H9 (cell line): ENCODE data around the gene FHIT. TPM values are rescaled to one million over a fixed set of nuclear protein-coding genes. Genes with fewer than 3 reads are reported as not detected.

ENCODE experiments used
- DNase-seq: peaks from one replicate; pipeline ENCODE4 v3.0.0-alpha.2; 2017
- H2AFZ ChIP-seq: one replicate; pipeline ENCODE4 v1.6.1; 2013; ENCODE audit warnings: mild to moderate bottlenecking, low read length, control low read depth, moderate library complexity
- H2AK5ac ChIP-seq: 2 replicates; pipeline ENCODE4 v1.6.1; 2013; ENCODE audit warnings: low read length, control low read depth, mixed read lengths; ENCODE audit not compliant: insufficient read length
- H2BK120ac ChIP-seq: one replicate; pipeline ENCODE4 v1.6.1; 2013; ENCODE audit warnings: low read depth, mild to moderate bottlenecking, low read length, control low read depth, inconsistent platforms; ENCODE audit not compliant: poor library complexity, severe bottlenecking
- H2BK12ac ChIP-seq: 2 replicates; pipeline ENCODE4 v1.6.1; 2013; ENCODE audit warnings: low read length, control low read depth, mixed read lengths, low read depth; ENCODE audit not compliant: insufficient read length
- H2BK15ac ChIP-seq: 2 replicates; pipeline ENCODE4 v1.6.1; 2013; ENCODE audit warnings: low read depth, low read length, control low read depth
- H2BK20ac ChIP-seq: one replicate; pipeline ENCODE4 v1.6.1; 2013; ENCODE audit warnings: low read depth, mild to moderate bottlenecking, low read length, control low read depth, inconsistent platforms; ENCODE audit not compliant: poor library complexity, severe bottlenecking
- H2BK5ac ChIP-seq: 2 replicates; pipeline ENCODE4 v1.6.1; 2013; ENCODE audit warnings: low read length, control low read depth, mixed read lengths; ENCODE audit not compliant: insufficient read length
- H3K14ac ChIP-seq: 2 replicates; pipeline ENCODE4 v1.6.1; 2013; ENCODE audit warnings: low read length, control low read depth; ENCODE audit not compliant: insufficient read depth
- H3K18ac ChIP-seq: 2 replicates; pipeline ENCODE4 v1.6.1; 2013; ENCODE audit warnings: low read depth, mild to moderate bottlenecking, mixed read lengths, low read length, control low read depth; ENCODE audit not compliant: insufficient read length
- H3K23ac ChIP-seq: 2 replicates; pipeline ENCODE4 v1.6.1; 2013; ENCODE audit warnings: low read length, control low read depth, mixed read lengths, low read depth; ENCODE audit not compliant: insufficient read length
- H3K23me2 ChIP-seq: 2 replicates; pipeline ENCODE4 v1.6.1; 2013; ENCODE audit warnings: low read depth, mild to moderate bottlenecking, mixed read lengths, low read length, control low read depth; ENCODE audit not compliant: insufficient read length, poor library complexity, severe bottlenecking
- H3K27ac ChIP-seq: 2 replicates; pipeline ENCODE4 v1.5.1; 2013; ENCODE audit warnings: low read length, control low read depth, mixed read lengths, low read depth; ENCODE audit not compliant: insufficient read length
- H3K27me3 ChIP-seq: 2 replicates; pipeline ENCODE4 v1.6.1; 2013; ENCODE audit warnings: low read length, control low read depth, inconsistent platforms; ENCODE audit not compliant: insufficient read depth
- H3K4ac ChIP-seq: 2 replicates; pipeline ENCODE4 v1.6.1; 2013; ENCODE audit warnings: low read depth, mild to moderate bottlenecking, control low read depth, inconsistent platforms, low read length, moderate library complexity
- H3K4me1 ChIP-seq: 2 replicates; pipeline ENCODE4 v1.6.1; 2013; ENCODE audit warnings: low read length, control low read depth, inconsistent platforms; ENCODE audit not compliant: insufficient read depth
- H3K4me2 ChIP-seq: 2 replicates; pipeline ENCODE4 v1.6.1; 2013; ENCODE audit warnings: low read length, control low read depth, mixed read lengths; ENCODE audit not compliant: insufficient read length, insufficient read depth
- H3K56ac ChIP-seq: 2 replicates; pipeline ENCODE4 v1.6.1; 2013; ENCODE audit warnings: low read depth, mild to moderate bottlenecking, mixed read lengths, low read length, control low read depth; ENCODE audit not compliant: insufficient read length
- H3K79me1 ChIP-seq: 2 replicates; pipeline ENCODE4 v1.6.1; 2013; ENCODE audit warnings: low read depth, mild to moderate bottlenecking, moderate library complexity, low read length, control low read depth, inconsistent platforms; ENCODE audit not compliant: insufficient read depth, poor library complexity, severe bottlenecking
- H3K79me2 ChIP-seq: 2 replicates; pipeline ENCODE4 v1.6.1; 2013; ENCODE audit warnings: low read length, control low read depth, inconsistent platforms; ENCODE audit not compliant: insufficient read depth
- H3K9ac ChIP-seq: 2 replicates; pipeline ENCODE4 v1.6.1; 2013; ENCODE audit warnings: low read length, control low read depth, mixed read lengths; ENCODE audit not compliant: insufficient read length; ENCODE audit errors: extremely low read depth
- H3K9me3 ChIP-seq: one replicate; pipeline ENCODE4 v1.6.1; 2013; ENCODE audit warnings: low read depth, low read length, inconsistent platforms; ENCODE audit not compliant: control insufficient read depth
- H3T11ph ChIP-seq: one replicate; pipeline ENCODE4 v1.6.1; 2013; ENCODE audit warnings: mild to moderate bottlenecking, low read length, control low read depth, inconsistent platforms
- H4K20me1 ChIP-seq: one replicate; pipeline ENCODE4 v1.6.1; 2013; ENCODE audit not compliant: control insufficient read depth, insufficient read length, insufficient read depth
- H4K5ac ChIP-seq: 2 replicates; pipeline ENCODE4 v1.6.1; 2013; ENCODE audit warnings: low read depth, mild to moderate bottlenecking, mixed read lengths, low read length, control low read depth; ENCODE audit not compliant: insufficient read length
- H4K8ac ChIP-seq: replicated peaks from 2 replicates; pipeline ENCODE4 v1.6.1; 2013; ENCODE audit warnings: low read length, control low read depth, mixed read lengths, low read depth; ENCODE audit not compliant: insufficient read length
- H4K91ac ChIP-seq: 2 replicates; pipeline ENCODE4 v1.6.1; 2013; ENCODE audit warnings: low read depth, mild to moderate bottlenecking, moderate library complexity, mixed read lengths, low read length, control low read depth; ENCODE audit not compliant: insufficient read length
- H3K27ac Mint-ChIP-seq, 3 experiments: 2 replicates in 2 of 3; 3 replicates in 1 of 3; pipeline ENCODE4 v1.8.0; 2020 to 2021; ENCODE audit warnings: mixed read lengths in 3 of 3, mild to moderate bottlenecking in 1 of 3, moderate library complexity in 1 of 3
- H3K27me3 Mint-ChIP-seq: 2 replicates; pipeline ENCODE4 v1.8.0; 2021; ENCODE audit warnings: low read depth, mild to moderate bottlenecking, moderate library complexity, mixed read lengths
- H3K36me3 Mint-ChIP-seq, 3 experiments: 2 replicates in 2 of 3; 3 replicates in 1 of 3; pipeline ENCODE4 v1.8.0; 2020 to 2021; ENCODE audit warnings: low read depth in 3 of 3, mixed read lengths in 3 of 3; ENCODE audit not compliant: insufficient read depth in 1 of 3
- H3K4me1 Mint-ChIP-seq, 2 experiments: 2 replicates each; pipeline ENCODE4 v1.8.0; 2020; ENCODE audit warnings: mixed read lengths in 2 of 2
- H3K4me3 Mint-ChIP-seq, 2 experiments: 2 replicates in 1 of 2; 3 replicates in 1 of 2; pipeline ENCODE4 v1.8.0; 2020 to 2021; ENCODE audit warnings: mild to moderate bottlenecking in 2 of 2, mixed read lengths in 2 of 2, moderate library complexity in 1 of 2
- H3K9me3 Mint-ChIP-seq, 2 experiments: 2 replicates in 1 of 2; 3 replicates in 1 of 2; pipeline ENCODE4 v1.8.0; 2020; ENCODE audit warnings: mild to moderate bottlenecking in 2 of 2, mixed read lengths in 2 of 2, moderate library complexity in 1 of 2
- CTCF ChIP-seq: fragments of 200-600 bp; sonication (generic); conservative IDR thresholded peaks from 3 replicates; pipeline ENCODE4 v1.8.0; 2021; ENCODE audit warnings: antibody characterized with exemption, mild to moderate bottlenecking
- total RNA-seq: library from RNA; stranded (reverse); gene quantifications from 2 replicates; pipeline ENCODE4 v1.2.1, GENCODE V29; 2021

The FHIT gene
- total RNA-seq, 1 experiment from 2014 or later: 3.0 TPM

DNA sequence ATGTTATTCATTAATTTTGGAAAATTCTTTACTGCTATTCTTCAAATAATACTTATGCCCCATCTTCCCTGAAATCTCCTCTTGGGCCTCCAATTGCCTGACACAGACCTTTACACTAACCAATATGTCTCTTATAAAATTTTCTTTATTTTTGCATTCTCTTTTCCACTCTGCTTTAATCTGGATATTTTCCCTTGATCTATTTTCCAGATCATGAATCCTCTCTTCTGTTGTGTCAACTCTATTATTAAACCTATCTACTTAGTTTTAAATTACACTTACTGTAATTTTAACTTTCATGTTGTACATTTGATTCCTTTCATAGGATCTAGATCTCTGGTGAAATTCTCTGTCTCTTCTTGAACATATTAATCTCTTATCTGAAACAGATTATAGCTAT, 278.7 kb downstream of the FHIT start:
- Histone ChIP-seq H3K79me2 (no peaks in the 10 kb centered on the region), H4K20me1 (no peaks in the 10 kb centered on the region), H3K56ac (no peak overlapping the region), H2BK12ac (no peak overlapping the region), H3K4ac (no peak overlapping the region), H3K27me3 (no peaks in the 10 kb centered on the region), H3T11ph (no peak overlapping the region), H4K91ac (no peak overlapping the region), H3K27ac (no peak overlapping the region), H3K23me2 (no peaks in the 10 kb centered on the region), H2BK20ac (no peak overlapping the region), H2AFZ (no peak overlapping the region), H3K18ac (no peak overlapping the region), H3K4me2 (no peak overlapping the region), H2BK15ac (no peak overlapping the region), H2AK5ac (no peak overlapping the region), H3K79me1 (no peaks in the 10 kb centered on the region), H3K23ac (no peak overlapping the region), H2BK5ac (no peak overlapping the region), H2BK120ac (no peak overlapping the region), H4K5ac (no peak overlapping the region), H3K9ac (no peak overlapping the region), H4K8ac (no peak overlapping the region), H3K9me3 (no peaks in the 10 kb centered on the region), H3K4me1 (no peaks in the 10 kb centered on the region), H3K14ac (no peak overlapping the region)
- no peaks in the 10 kb centered on the region; the same call in 1 of the 2 replicates for H3K27me3 Mint-ChIP-seq
- H3K9me3 Mint-ChIP-seq: peaks cover 11 to 14% of the 10 kb centered on the region in 2 experiments; a peak in 4 of 5 replicates
- DNase-seq: no peak
- no peak for TF ChIP-seq CTCF
- peaks cover 10 to 13% (median 12%) of the 10 kb centered on the region in 3 experiments for H3K36me3 Mint-ChIP-seq
- no peaks in the 10 kb centered on the region for H3K4me1 Mint-ChIP-seq
- no peak overlapping the region for H3K4me3 Mint-ChIP-seq
- no peak overlapping the region for H3K27ac Mint-ChIP-seq
